ENCODE data around the gene ADAM10.

The ADAM10 gene

GRCh38 chr15:58760385-58761009, 11.0 kb upstream of the ADAM10 start:
- no peak for DNase-seq (ENCODE audit: low read depth in 2 of 3, low spot score in 2 of 3)

GRCh38 chr15:58758141-58758540, 8.6 kb upstream of the ADAM10 start:
- no peak for DNase-seq (ENCODE audit: low read depth in 2 of 3, low spot score in 2 of 3)

- no peak for DNase-seq (ENCODE audit: low read depth in 2 of 3, low spot score in 2 of 3)
These were observed 6.4 kb upstream of the ADAM10 start for GRCh38 chr15:58755956-58756355.

- DNase-seq (ENCODE audit: low read depth in 2 of 3, low spot score in 2 of 3): no peak
These were observed 5.8 kb upstream of the ADAM10 start for GRCh38 chr15:58755350-58755749.

GRCh38 chr15:58752716-58753115, 3.2 kb upstream of the ADAM10 start:
- DNase-seq (ENCODE audit: low read depth in 2 of 3, low spot score in 2 of 3): no peak

GRCh38 chr15:58748852-58749531, 515 bp downstream of the ADAM10 start:
- peak in 2 of 3 experiments; percentile 22 for DNase-seq (ENCODE audit: low read depth in 2 of 3, low spot score in 2 of 3)

- DNase-seq (ENCODE audit: low read depth in 2 of 3, low spot score in 2 of 3): no peak
These were observed 1.3 kb downstream of the ADAM10 start for GRCh38 chr15:58748040-58748851.

GRCh38 chr15:58746174-58746573, 3.3 kb downstream of the ADAM10 start:
- DNase-seq (ENCODE audit: low read depth in 2 of 3, low spot score in 2 of 3): no peak

GRCh38 chr15:58742819-58743502, 6.5 kb downstream of the ADAM10 start:
- no peak for DNase-seq (ENCODE audit: low read depth in 2 of 3, low spot score in 2 of 3)

GRCh38 chr15:58742022-58742813, 7.3 kb downstream of the ADAM10 start:
- no peak for DNase-seq (ENCODE audit: low read depth in 2 of 3, low spot score in 2 of 3)

- no peak for DNase-seq (ENCODE audit: low read depth in 2 of 3, low spot score in 2 of 3)
These were observed 8.5 kb downstream of the ADAM10 start for GRCh38 chr15:58741032-58741431.

GRCh38 chr15:58740436-58740835, 9.1 kb downstream of the ADAM10 start:
- no peak for DNase-seq (ENCODE audit: low read depth in 2 of 3, low spot score in 2 of 3)

- DNase-seq (ENCODE audit: low read depth in 2 of 3, low spot score in 2 of 3): no peak
These were observed 11.3 kb downstream of the ADAM10 start for GRCh38 chr15:58738046-58738707.

- no peak for DNase-seq (ENCODE audit: low read depth in 2 of 3, low spot score in 2 of 3)
These were observed 12.2 kb downstream of the ADAM10 start for GRCh38 chr15:58737298-58737697.

GRCh38 chr15:58736018-58736643, 13.4 kb downstream of the ADAM10 start:
- DNase-seq (ENCODE audit: low read depth in 2 of 3, low spot score in 2 of 3): no peak

- DNase-seq (ENCODE audit: low read depth in 2 of 3, low spot score in 2 of 3): no peak
These were observed 14.6 kb downstream of the ADAM10 start for GRCh38 chr15:58734859-58735258.

GRCh38 chr15:58732625-58733363, 16.7 kb downstream of the ADAM10 start:
- DNase-seq (ENCODE audit: low read depth in 2 of 3, low spot score in 2 of 3): no peak

GRCh38 chr15:58731756-58732535, 17.6 kb downstream of the ADAM10 start:
- no peak for DNase-seq (ENCODE audit: low read depth in 2 of 3, low spot score in 2 of 3)
